ENCODE results near the gene MYO3B. TPM values are rescaled to one million over a fixed set of nuclear protein-coding genes. Genes with fewer than 3 reads are reported as not detected.

The MYO3B gene
- total RNA-seq, 1 donor from 2014 or later: not detected

- TF ChIP-seq, protein P1, sequence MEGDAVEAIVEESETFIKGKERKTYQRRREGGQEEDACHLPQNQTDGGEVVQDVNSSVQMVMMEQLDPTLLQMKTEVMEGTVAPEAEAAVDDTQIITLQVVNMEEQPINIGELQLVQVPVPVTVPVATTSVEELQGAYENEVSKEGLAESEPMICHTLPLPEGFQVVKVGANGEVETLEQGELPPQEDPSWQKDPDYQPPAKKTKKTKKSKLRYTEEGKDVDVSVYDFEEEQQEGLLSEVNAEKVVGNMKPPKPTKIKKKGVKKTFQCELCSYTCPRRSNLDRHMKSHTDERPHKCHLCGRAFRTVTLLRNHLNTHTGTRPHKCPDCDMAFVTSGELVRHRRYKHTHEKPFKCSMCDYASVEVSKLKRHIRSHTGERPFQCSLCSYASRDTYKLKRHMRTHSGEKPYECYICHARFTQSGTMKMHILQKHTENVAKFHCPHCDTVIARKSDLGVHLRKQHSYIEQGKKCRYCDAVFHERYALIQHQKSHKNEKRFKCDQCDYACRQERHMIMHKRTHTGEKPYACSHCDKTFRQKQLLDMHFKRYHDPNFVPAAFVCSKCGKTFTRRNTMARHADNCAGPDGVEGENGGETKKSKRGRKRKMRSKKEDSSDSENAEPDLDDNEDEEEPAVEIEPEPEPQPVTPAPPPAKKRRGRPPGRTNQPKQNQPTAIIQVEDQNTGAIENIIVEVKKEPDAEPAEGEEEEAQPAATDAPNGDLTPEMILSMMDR (IDR thresholded peaks at IDR 0.05): no peak
- Mint-ChIP-seq H3K4me3 (no peak overlapping the region), H3K4me1 (no peaks in the 10 kb centered on the region), H3K36me3 (ENCODE audit: low read depth) (no peaks in the 10 kb centered on the region), H3K9me3 (no peaks in the 10 kb centered on the region), H3K27me3 (peaks cover 33% of the 10 kb centered on the region), H3K27ac (no peak overlapping the region)
- DNase-seq (no peak), ATAC-seq (ENCODE audit: low read depth) (no peak)
- CTCF ChIA-PET: no interaction called here
- POLR2A ChIA-PET: no interaction called here
- intact Hi-C loops (cut with micrococcal nuclease): no loop called here
These were observed 208.6 kb downstream of the MYO3B start for GRCh38 chr2:170386554-170386953.

GRCh38 chr2:170391018-170391417, 213.1 kb downstream of the MYO3B start:
- Mint-ChIP-seq H3K27ac (no peak overlapping the region), H3K27me3 (peaks cover 30% of the 10 kb centered on the region), H3K36me3 (ENCODE audit: low read depth) (no peaks in the 10 kb centered on the region), H3K4me1 (no peaks in the 10 kb centered on the region), H3K9me3 (no peaks in the 10 kb centered on the region), H3K4me3 (no peak overlapping the region)
- ATAC-seq (ENCODE audit: low read depth) (no peak), DNase-seq (no peak)
- TF ChIP-seq, protein P1 (IDR thresholded peaks at IDR 0.05): no peak
- ChIA-PET POLR2A (no interaction called here), CTCF (no interaction called here)
- intact Hi-C loops (cut with micrococcal nuclease): no loop called here

DNA sequence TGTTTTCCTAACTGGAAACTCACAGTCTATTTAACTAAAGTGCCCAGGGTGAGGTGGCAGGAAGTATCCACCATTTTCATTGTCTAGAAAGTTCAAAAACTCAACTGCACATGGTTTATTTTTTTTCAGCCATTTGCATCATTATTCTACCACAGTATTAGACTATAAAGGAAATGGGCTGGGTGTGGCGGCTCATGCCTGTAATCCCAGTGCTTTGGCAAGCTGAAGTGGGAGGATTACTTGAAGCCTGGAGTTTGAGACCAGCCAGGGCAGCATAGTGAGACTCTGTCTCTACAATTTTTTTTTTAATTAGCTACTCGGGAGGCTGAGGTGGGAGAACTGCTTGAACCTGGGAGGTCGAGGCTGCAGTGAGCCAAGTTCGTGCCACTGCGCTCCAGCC, 213.8 kb downstream of the MYO3B start:
- POLR2A ChIA-PET: no interaction called here
- intact Hi-C loops (cut with micrococcal nuclease): no loop called here
- DNase-seq: no peak
- no peak for ATAC-seq (ENCODE audit: low read depth)
- no peaks in the 10 kb centered on the region for H3K4me1 Mint-ChIP-seq
- no peak overlapping the region for H3K4me3 Mint-ChIP-seq
- H3K27ac Mint-ChIP-seq: no peak overlapping the region
- H3K27me3 Mint-ChIP-seq: peaks cover 26% of the 10 kb centered on the region
- H3K36me3 Mint-ChIP-seq (ENCODE audit: low read depth): no peaks in the 10 kb centered on the region
- H3K9me3 Mint-ChIP-seq: no peaks in the 10 kb centered on the region
- CTCF ChIA-PET: no interaction called here
- TF ChIP-seq, protein P1 (IDR thresholded peaks at IDR 0.05): no peak

DNA sequence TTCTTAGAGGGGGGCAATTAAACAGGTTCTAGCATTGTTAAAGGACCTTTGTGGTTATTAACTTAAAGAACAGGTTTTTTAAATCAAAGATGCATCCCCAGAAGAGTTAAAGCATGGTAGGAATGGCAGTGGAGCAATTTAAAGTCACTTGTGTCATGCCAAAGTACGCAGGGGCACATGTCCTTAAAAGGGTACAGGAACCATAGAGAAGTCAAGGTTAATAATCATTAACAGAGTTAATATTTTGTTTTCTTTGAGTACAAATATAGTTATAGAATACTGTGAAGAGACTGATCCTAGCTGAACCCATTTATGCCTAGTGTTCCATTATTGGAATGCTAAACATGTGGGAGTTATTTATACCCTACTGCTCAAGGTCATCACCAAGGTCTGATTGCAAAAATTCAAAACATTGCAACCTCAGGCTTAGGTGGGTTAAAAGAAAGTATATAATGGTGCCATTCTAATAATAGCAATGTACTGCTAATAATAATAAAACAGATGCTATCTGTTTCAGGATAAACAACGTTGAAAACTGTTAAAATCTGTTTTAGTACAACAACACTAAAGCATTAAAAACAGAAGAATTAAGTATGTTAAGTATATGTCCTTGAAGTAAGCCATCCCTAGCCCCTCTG, 216.0 kb downstream of the MYO3B start:
- CTCF ChIA-PET: no interaction called here
- no peaks in the 10 kb centered on the region for H3K9me3 Mint-ChIP-seq

DNA sequence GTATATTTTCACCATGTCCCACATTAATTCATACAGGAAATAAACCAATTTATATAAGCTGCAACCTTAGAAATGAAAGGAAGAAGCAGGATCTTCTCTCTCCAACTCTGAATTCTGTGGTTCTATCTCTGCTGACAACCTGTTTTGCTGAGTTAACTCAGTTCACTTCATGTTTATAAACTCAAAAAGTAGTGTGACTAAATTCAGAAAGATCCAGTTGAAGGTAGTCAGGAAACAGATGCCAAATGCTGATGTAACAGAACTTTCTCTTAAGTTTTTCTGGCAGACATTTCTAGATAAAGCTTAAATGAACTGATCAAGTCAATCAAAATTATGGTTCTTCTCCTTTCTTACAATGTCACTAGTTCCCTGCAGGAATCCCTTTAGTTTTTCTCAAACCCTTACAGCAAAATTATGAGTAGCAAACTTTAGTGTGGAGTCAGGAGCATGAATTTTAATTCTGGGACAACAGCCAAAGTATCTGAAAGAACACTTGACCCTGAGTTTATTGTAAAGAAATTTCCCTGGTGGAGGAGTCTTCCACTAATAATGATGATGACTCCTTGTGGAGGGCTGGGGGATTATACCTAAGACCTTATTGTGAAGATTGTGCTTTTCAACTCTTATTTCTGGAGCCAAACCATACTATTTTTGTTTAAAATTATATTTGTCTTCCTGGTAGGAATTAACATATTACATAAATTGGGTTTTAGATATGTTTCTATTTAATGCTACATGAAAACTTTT, 216.9 kb downstream of the MYO3B start:
- ChIA-PET CTCF (no interaction called here), POLR2A (no interaction called here)
- H3K4me1 Mint-ChIP-seq: no peaks in the 10 kb centered on the region
- no peak overlapping the region for H3K4me3 Mint-ChIP-seq
- TF ChIP-seq, protein P1 (IDR thresholded peaks at IDR 0.05): no peak
- intact Hi-C loops (cut with micrococcal nuclease): no loop called here
- H3K9me3 Mint-ChIP-seq: no peaks in the 10 kb centered on the region
- DNase-seq (no peak), ATAC-seq (ENCODE audit: low read depth) (no peak)
- no peaks in the 10 kb centered on the region for H3K36me3 Mint-ChIP-seq (ENCODE audit: low read depth)
- H3K27me3 Mint-ChIP-seq: peaks cover 12% of the 10 kb centered on the region
- no peak overlapping the region for H3K27ac Mint-ChIP-seq

More for the DNA sequence above, 216.0 kb downstream of the MYO3B start:
- TF ChIP-seq, protein P1 (IDR thresholded peaks at IDR 0.05): no peak
- H3K4me1 Mint-ChIP-seq: no peaks in the 10 kb centered on the region
- ATAC-seq (ENCODE audit: low read depth) (no peak), DNase-seq (no peak)
- POLR2A ChIA-PET: no interaction called here
- intact Hi-C loops (cut with micrococcal nuclease): no loop called here
- H3K27me3 Mint-ChIP-seq: peaks cover 17% of the 10 kb centered on the region
- no peak overlapping the region for H3K4me3 Mint-ChIP-seq
- H3K27ac Mint-ChIP-seq: no peak overlapping the region
- no peaks in the 10 kb centered on the region for H3K36me3 Mint-ChIP-seq (ENCODE audit: low read depth)

Measured in activated B cell treated with CpG ODN at 0.5 μM for 24 hours (primary cell).